T-helper 2 cell treated with Interferon-gamma antibody and Interleukin-4, amounts not matched to agents 5 μg/mL and 100 μg/mL, for 36 hours (primary cell): Measurements from ENCODE around the gene BBC3.
"Not testable (repeated sequence)": the region's sequence is repeated elsewhere in the genome, so short reads cannot be mapped to it uniquely, and the experiment has no call there.

Experiments
- DNase-seq: peaks from one replicate; pipeline ENCODE4 v3.0.0; 2021; ENCODE audit warnings: low spot score
- H3K27ac Mint-ChIP-seq: one replicate; pipeline ENCODE4 v1.8.0; 2021; ENCODE audit warnings: mild to moderate bottlenecking, mixed read lengths
- H3K27me3 Mint-ChIP-seq: one replicate; pipeline ENCODE4 v1.8.0; 2021; ENCODE audit warnings: low read depth, mixed read lengths
- H3K36me3 Mint-ChIP-seq: one replicate; pipeline ENCODE4 v1.8.0; 2021; ENCODE audit warnings: low read depth, mixed read lengths
- H3K4me1 Mint-ChIP-seq: one replicate; pipeline ENCODE4 v1.8.0; 2021; ENCODE audit warnings: low read depth, mixed read lengths
- H3K4me3 Mint-ChIP-seq: one replicate; pipeline ENCODE4 v1.8.0; 2022; ENCODE audit warnings: mild to moderate bottlenecking, moderate library complexity, mixed read lengths
- H3K9me3 Mint-ChIP-seq: one replicate; pipeline ENCODE4 v1.8.0; 2021; ENCODE audit warnings: mixed read lengths

Gene BBC3, protein sequence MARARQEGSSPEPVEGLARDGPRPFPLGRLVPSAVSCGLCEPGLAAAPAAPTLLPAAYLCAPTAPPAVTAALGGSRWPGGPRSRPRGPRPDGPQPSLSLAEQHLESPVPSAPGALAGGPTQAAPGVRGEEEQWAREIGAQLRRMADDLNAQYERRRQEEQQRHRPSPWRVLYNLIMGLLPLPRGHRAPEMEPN

DNA sequence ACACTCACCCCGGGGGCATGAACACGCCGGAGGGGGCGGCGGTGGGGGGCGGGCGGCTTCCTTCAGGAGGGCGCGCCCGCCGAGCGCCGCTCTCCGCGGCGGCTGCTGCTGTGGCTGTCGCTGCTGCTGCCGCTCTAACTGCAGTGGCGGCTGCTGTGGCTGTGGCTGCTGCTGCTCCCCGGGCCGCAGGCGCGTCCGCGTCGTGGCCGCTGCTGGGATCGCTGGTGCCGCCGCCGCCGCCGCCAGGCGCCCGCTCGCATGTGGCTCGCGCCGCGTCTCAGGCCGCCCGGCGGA is at the start of gene BBC3:
TSS of gene BBC3 (minus strand) at position 279 of the 294 bp plus-strand sequence. CDS start 2,768 bp downstream, outside the sequence.
- Mint-ChIP-seq H3K27me3 (peaks cover 2% of the 10 kb centered on the region), H3K27ac (peak within 1 kb of the TSS; percentile 86), H3K4me3 (peak within 1 kb of the TSS; percentile 69), H3K4me1 (peaks cover 21% of the 10 kb centered on the region), H3K9me3 (no peaks in the 10 kb centered on the region), H3K36me3 (no peaks in the 10 kb centered on the region)
- DNase-seq: no peak

DNA sequence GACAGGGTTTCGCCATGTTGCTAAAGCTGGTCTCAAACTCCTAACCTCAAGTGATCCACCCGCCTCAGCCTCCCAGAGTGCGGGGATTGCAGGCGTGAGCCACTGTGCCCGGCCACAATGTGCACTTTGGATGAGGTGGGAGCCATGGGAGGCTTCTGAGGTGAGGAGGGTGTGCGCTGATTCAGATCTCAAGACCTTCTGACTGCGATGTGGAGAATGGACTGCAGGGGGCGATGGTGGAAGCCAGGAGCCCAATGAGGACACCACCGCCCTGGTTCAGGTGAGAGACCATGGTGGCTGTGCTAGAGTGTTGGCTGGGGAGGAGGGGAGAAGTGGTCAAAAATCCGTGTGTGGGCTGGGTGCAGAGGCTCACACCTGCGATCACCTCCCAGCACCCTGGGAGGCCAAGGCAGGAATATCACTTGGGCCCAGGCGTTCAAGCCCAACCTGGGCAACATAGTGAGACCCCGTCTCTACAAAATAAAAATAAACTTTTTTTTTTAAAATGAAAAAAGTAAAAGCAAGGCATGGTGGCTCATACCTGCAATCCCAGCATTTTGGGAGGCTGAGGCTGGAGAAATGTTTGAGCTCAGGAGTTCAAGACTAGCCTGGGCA is 49.3 kb upstream of the BBC3 start:
- H3K4me3 Mint-ChIP-seq: no peak overlapping the region
- no peaks in the 10 kb centered on the region for H3K27me3 Mint-ChIP-seq
- H3K4me1 Mint-ChIP-seq: peaks cover 8% of the 10 kb centered on the region
- no peak overlapping the region for H3K27ac Mint-ChIP-seq
- peaks cover 11% of the 10 kb centered on the region for H3K36me3 Mint-ChIP-seq
- DNase-seq: peak; percentile 40
- no peaks in the 10 kb centered on the region for H3K9me3 Mint-ChIP-seq

DNA sequence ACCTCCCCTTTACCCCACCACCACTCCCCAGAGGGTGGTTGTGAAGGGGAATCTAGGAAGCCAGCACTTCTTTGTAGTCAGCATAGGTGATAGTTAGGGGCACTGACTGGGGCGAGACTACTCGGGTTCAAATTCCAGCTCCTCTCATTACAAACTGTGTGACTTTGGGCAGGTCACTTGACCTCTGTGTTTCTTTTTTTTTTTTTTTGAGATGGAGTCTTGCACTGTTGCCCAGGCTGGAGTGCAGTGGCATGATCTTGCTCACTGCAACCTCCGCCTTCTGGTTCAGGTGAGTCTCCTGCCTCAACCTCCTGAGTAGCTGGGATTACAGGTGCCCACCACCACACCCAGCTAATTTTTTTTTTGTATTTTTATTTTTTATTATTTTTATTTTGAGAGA is 45.5 kb upstream of the BBC3 start:
- DNase-seq, H3K27ac Mint-ChIP-seq, H3K9me3 Mint-ChIP-seq, H3K27me3 Mint-ChIP-seq, H3K4me3 Mint-ChIP-seq: not testable (repeated sequence)
- Mint-ChIP-seq H3K36me3 (peaks cover 11% of the 10 kb centered on the region), H3K4me1 (peaks cover 18% of the 10 kb centered on the region)

DNA sequence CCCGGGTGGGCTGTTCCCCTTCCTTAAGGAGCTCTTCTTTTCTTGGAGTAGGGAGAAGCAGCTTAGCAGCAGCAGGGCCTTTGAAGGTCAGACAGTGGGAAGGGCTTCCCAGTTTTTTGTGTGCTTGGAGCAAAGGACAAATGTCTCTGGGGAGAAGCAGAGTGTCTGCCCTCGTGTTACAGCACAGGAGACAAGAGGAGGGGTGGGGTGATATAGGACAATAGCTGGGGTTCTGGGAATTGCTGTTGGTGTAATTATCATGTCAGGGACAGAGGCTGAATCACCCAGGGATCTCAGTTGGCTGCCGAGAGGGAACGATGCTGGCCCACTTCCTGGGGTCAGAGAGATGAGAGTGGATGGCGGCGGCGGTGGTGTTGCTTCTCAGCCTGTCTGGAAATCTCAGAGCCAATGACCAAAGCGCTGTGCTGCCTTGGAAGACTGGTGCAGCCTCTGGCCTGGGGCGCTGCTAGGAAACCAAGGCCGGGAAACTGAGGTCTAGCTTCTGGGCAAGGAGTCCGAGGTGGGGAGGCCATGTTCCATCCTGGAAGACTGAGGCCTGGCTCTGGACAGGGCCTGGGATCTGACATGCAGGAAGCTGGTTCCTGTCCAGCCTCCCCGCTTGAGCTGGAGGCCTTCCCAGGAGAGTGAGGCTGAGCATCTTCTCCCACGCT is 44.9 kb upstream of the BBC3 start:
- H3K4me3 Mint-ChIP-seq: peak overlapping the region; percentile 72
- peak overlapping the region; percentile 60 for H3K27ac Mint-ChIP-seq
- no peak for DNase-seq
- peaks cover 13% of the 10 kb centered on the region for H3K36me3 Mint-ChIP-seq
- no peaks in the 10 kb centered on the region for H3K9me3 Mint-ChIP-seq
- peaks cover 18% of the 10 kb centered on the region for H3K4me1 Mint-ChIP-seq
- no peaks in the 10 kb centered on the region for H3K27me3 Mint-ChIP-seq

DNA sequence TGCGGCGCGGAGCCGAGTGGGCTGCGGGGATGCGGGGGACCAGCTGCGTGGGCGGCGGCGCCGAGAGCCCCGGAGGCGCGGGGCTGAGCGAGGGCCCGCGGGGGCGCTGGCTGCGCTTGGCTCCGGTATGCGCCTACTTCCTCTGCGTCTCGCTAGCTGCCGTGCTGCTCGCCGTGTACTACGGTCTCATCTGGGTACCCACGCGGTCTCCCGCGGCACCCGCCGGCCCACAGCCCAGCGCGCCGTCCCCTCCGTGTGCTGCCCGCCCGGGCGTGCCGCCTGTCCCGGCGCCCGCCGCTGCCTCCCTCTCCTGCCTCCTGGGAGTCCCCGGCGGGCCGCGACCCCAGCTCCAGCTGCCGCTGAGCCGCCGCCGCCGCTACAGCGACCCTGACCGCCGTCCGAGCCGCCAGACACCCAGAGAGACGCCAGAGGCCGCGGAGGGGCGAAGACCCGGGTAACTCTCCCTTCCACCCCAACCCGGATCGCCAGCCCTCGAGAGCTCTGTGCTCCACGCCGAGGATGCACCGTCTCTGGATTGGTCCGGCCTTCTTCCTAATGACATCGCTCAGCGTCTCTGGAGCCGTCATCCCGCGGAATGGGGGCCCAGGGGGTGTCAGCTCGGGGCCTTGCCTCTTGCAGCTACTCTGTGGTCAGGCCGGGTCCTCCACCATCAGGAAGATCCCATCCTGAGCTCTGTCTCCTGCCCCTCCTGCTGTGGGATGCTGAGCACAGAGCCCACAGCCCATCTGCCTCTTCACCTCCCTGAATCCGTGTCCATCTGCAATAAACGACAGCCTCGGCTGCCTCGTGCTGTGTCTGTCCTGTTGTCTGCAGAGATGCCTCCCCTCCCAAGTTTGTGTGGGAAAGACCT is 44.1 kb upstream of the BBC3 start:
- H3K36me3 Mint-ChIP-seq: peaks cover 20% of the 10 kb centered on the region
- DNase-seq: no peak
- H3K4me1 Mint-ChIP-seq: peaks cover 18% of the 10 kb centered on the region
- H3K27me3 Mint-ChIP-seq: no peaks in the 10 kb centered on the region
- no peaks in the 10 kb centered on the region for H3K9me3 Mint-ChIP-seq
- peak overlapping the region; percentile 60 for H3K27ac Mint-ChIP-seq
- peak overlapping the region; percentile 72 for H3K4me3 Mint-ChIP-seq

DNA sequence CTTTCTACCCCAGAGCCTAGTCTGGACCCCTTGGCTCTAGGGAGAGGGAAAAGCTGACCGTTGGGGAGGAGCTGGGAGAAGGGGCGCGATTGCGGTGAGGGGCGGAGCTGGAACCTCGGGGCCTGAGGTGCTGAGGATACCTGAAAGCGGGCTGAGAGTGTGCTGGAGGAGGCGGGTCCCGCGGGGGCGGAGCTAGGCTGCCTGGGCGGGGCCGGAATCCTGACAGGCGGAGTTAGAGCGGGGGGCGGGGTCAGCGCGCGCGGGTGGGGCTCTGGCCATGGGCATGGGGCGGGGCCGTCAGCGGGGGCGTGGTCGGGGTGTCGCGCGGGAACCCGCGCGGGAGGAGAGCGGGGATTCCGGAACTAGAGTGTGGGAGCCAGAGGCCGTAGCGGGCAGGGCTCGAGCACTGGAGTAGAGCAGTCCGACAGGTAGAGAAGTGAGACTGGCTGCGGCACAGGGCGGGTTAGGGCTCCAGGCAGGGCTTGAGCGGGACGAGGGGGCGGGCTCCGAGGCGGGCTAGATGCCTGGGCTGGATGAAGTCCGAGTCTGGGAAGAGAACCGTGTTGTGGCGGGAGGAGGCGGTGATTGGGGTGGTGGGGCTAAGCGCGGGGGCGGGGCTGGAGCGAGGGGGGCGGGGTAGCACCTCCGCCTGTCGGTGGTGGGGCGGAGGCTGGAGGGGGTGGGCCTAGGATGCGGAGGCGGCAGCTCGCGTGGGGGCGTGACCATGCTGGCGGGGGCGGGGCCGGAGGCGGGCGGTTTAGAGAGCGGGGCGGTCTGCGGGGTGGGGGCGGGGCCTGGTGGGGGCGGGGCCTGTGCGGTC is 43.3 kb upstream of the BBC3 start, which contains the start of gene INAFM1:
TSS of gene INAFM1 (plus strand) at position 815 of the 820 bp plus-strand sequence. CDS start 35 bp downstream, outside the sequence.
- Mint-ChIP-seq H3K9me3 (no peaks in the 10 kb centered on the region), H3K4me3 (peak within 1 kb of the TSS; percentile 96), H3K36me3 (peaks cover 24% of the 10 kb centered on the region)

DNA sequence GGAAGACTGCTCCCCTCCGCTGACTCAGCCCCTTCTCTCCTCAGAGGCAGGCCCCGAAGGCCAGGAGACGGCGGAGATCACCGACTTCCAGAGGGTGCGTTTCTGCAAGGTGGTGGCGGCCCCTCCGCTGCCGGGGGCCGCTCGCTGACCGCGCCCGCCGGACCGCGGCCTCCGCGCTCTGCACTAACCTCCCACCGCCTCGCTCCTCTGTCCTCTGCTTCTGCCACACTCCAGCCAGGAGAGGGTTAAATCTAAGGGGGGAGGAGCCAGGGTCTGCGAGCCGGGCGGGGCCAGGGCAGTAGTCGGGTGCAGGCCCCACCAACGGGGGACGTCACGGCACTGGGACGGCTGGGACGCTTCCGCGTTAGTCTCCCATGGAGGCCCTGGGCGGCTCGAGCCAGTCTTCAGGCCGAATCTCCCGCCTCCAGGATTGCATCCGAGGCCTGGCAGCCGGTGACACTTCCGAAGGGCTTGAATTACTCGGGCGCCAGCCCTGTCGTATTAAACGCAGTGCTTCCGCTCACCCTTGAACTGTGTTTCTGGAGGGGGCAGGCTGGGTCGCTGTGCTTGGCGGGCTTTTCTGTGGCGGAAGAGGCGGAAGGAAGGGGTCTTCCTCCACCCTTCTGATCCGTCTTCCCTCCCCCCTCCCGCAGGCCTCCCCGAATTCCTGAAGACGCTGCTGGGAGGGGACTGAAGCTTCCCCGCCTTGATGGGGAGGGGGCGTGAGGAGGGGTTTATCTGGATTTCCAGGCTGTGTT is 42.5 kb upstream of the BBC3 start:
- Mint-ChIP-seq H3K4me1 (peaks cover 18% of the 10 kb centered on the region), H3K9me3 (no peaks in the 10 kb centered on the region), H3K27me3 (no peaks in the 10 kb centered on the region), H3K4me3 (peak overlapping the region; percentile 96), H3K36me3 (peaks cover 24% of the 10 kb centered on the region), H3K27ac (peak overlapping the region; percentile 98)
- DNase-seq: peak; percentile 88

More for the DNA sequence above, 43.3 kb upstream of the BBC3 start, which contains the start of gene INAFM1:
- Mint-ChIP-seq H3K27me3 (no peaks in the 10 kb centered on the region), H3K27ac (peak within 1 kb of the TSS; percentile 98), H3K4me1 (peaks cover 18% of the 10 kb centered on the region)
- DNase-seq: peak; percentile 95

DNA sequence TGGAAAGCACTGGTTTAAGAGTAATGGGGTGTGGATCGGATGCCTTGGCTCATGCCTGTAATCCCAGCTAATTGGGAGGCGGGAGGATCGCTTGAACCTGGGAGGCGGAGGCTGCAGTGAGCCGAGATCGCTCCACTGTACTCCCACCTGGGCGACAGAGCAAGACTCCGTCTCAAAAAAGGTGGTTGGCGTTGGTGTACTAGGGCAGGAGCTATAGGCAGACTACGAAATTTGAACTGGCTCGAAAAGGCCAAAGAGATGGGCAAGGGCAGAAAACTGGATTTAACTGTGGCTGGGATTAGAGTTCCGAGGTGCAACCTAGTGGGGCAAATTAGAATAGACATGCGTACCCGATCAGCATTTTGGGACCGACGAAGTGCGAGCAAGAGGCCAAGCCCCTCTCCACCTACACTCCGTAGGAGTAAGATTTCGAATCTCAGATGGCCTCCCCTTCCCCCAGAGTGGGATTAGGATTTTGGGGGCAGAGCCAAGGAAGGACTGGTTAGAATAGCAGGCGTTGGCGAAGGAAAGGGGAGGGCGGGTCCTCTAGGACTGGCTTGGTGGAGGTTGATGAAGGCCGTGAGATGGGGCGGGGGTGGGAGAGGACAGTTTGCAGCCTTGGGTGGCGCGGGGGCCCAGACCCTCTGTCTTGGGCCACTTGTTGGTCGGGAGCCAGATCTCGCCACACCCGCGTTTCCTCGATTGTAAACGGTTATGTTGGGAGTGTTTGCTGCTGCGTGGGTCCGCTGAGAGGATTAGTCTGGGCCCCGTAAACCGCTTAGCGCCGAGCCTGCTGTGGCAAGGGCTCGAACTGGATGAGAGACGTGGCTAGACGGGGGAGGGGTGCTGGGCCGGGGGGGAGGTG is 41.7 kb upstream of the BBC3 start:
- Mint-ChIP-seq H3K4me3 (peak overlapping the region; percentile 96), H3K9me3 (no peaks in the 10 kb centered on the region), H3K27me3 (no peaks in the 10 kb centered on the region), H3K36me3 (peaks cover 21% of the 10 kb centered on the region), H3K27ac (peak overlapping the region; percentile 85), H3K4me1 (peaks cover 16% of the 10 kb centered on the region)
- DNase-seq: no peak

DNA sequence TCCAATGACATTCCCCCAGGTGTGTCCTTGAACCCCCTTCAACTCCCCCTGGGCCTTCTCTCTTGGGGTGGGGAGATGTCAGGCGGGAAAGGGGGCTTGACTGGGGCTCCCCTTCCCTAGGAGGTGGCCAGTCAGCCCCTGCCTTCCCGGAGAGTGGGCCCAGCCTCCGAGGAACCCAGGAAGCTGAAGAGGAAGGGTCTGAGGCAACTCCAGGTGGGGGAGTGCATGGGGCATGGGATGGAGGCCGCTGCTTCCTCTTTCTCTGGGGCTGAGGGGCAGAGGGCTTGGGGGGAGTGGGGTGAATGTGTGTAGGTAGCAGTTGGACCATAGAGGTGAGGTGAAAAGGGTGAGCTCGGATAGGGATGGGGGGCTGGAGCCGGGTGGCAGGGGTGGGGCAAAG is 41.0 kb upstream of the BBC3 start:
- peaks cover 16% of the 10 kb centered on the region for H3K4me1 Mint-ChIP-seq
- no peak overlapping the region for H3K27ac Mint-ChIP-seq
- H3K4me3 Mint-ChIP-seq: peak overlapping the region; percentile 96

DNA sequence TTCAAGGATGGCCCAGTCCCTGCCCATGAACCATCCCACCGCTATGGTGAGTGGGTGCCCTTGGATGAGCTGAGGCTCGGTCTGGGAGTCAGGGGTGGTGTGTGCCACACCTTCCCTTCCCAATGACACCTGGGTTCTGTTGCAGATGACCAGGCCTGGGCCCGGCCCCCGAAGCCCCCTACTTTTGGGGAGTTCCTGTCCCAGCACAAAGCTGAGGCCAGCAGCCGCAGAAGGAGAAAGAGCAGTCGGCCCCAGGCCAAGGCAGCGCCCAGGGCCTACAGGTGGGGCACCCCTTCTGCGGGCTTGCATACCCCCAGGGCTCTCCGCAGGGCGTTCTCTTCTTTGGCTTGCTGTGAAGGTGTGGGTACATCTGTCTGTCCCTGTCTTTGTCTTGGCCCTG is 39.4 kb upstream of the BBC3 start:
- H3K9me3 Mint-ChIP-seq: no peaks in the 10 kb centered on the region

More for the DNA sequence above, 41.0 kb upstream of the BBC3 start:
- Mint-ChIP-seq H3K27me3 (no peaks in the 10 kb centered on the region), H3K9me3 (no peaks in the 10 kb centered on the region), H3K36me3 (peaks cover 21% of the 10 kb centered on the region)
- DNase-seq: no peak

DNA sequence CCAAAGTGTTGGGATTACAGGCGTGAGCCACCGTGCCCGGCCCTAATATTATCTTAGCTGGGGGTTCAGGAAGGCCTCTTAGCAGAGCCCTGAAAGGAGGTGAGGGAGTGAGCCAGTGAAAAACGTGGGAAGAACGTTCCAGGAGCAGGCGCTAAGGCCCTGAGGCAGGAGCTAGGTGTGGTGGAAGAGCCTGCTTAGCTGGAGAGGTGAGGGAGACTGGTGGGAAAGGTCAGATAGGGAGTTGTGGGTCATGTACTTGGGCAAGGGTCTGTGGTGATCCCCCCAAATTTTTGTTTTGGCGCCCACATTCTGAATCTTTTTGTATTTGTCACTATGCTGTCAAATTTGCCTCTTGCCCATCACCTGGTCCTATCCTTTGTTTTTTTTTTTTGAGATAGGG is 38.6 kb upstream of the BBC3 start:
- H3K27ac Mint-ChIP-seq: peak overlapping the region; percentile 36
- H3K9me3 Mint-ChIP-seq: no peaks in the 10 kb centered on the region
- no peaks in the 10 kb centered on the region for H3K27me3 Mint-ChIP-seq

More for the DNA sequence above, 39.4 kb upstream of the BBC3 start:
- no peaks in the 10 kb centered on the region for H3K27me3 Mint-ChIP-seq
- H3K36me3 Mint-ChIP-seq: peaks cover 13% of the 10 kb centered on the region
- DNase-seq: no peak
- H3K27ac Mint-ChIP-seq: peak overlapping the region; percentile 7
- H3K4me3 Mint-ChIP-seq: no peak overlapping the region
- H3K4me1 Mint-ChIP-seq: peaks cover 11% of the 10 kb centered on the region

DNA sequence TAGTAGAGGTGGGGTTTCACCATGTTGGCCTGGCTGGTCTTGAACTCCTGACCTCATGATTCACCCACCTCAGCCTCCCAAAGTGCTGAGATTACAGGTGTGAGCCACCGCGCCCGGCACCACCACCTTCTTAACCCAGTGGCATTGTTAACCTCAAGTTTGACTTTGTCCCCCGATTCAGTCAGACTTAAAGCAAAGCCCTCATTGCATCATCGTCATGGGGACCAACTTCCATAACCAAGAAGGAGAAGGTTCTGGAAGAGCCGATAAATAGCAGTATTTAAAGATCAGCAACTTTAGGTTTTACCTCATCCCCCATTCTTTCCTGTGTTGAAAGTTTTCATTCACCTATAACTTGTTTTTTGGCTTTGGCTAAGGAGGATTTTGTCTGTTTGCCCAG is 37.0 kb upstream of the BBC3 start:
- DNase-seq: no peak
- Mint-ChIP-seq H3K9me3 (no peaks in the 10 kb centered on the region), H3K36me3 (peaks cover 18% of the 10 kb centered on the region), H3K27me3 (no peaks in the 10 kb centered on the region), H3K27ac (no peak overlapping the region), H3K4me1 (peaks cover 6% of the 10 kb centered on the region), H3K4me3 (no peak overlapping the region)

More for the DNA sequence above, 38.6 kb upstream of the BBC3 start:
- no peak for DNase-seq
- Mint-ChIP-seq H3K36me3 (peaks cover 15% of the 10 kb centered on the region), H3K4me1 (peaks cover 9% of the 10 kb centered on the region), H3K4me3 (no peak overlapping the region)
